H1 (cell line): ENCODE measurements around the gene SSR1. TPM values are rescaled to one million over a fixed set of nuclear protein-coding genes. Genes with fewer than 3 reads are reported as not detected.

Experiments used
- CTCF ChIA-PET: fragments of 300-600 bp; sonication (Branson Sonifier 250); formaldehyde crosslinking; loops from one replicate; lab custom pipeline; 2021; ENCODE audit not compliant: partially characterized antibody; lab: Charles Lee
- POLR2A ChIA-PET: fragments of 300-600 bp; sonication (Branson Sonifier 250); formaldehyde crosslinking; loops from one replicate; lab custom pipeline; 2021; ENCODE audit warnings: inconsistent platforms; ENCODE audit not compliant: partially characterized antibody; lab: Charles Lee
- DNase-seq, 2 experiments: peaks; one replicate each; pipeline versions ENCODE4 v3.0.0 to v3.0.0-alpha.2; 2010 to 2022; ENCODE audit warnings: low spot score in 2 of 2, low read depth in 1 of 2, mixed read lengths in 1 of 2
- FAIRE-seq: peaks from 2 replicates; lab custom pipeline; 2011; peaks lifted over from hg19 to GRCh38; lab: Jason Lieb, UNC
- H2AFZ ChIP-seq: 2 replicates; pipeline ENCODE4 v1.8.1; 2012; ENCODE audit warnings: low read length, inconsistent platforms
- H2AK5ac ChIP-seq: 2 replicates; pipeline ENCODE4 v1.6.1; 2013; ENCODE audit warnings: low read depth, low read length
- H2BK120ac ChIP-seq: replicated peaks from 2 replicates; pipeline ENCODE3; 2013; ENCODE audit warnings: low read depth, low read length, inconsistent platforms
- H2BK12ac ChIP-seq: 2 replicates; pipeline ENCODE4 v1.6.1; 2013; ENCODE audit warnings: low read depth, low read length
- H2BK15ac ChIP-seq: 2 replicates; pipeline ENCODE4 v1.6.1; 2013; ENCODE audit warnings: low read length
- H2BK20ac ChIP-seq: 2 replicates; pipeline ENCODE4 v1.6.1; 2013; ENCODE audit warnings: low read length
- H2BK5ac ChIP-seq: 2 replicates; pipeline ENCODE4 v1.6.1; 2013; ENCODE audit warnings: low read depth, low read length
- H3K14ac ChIP-seq: 2 replicates; pipeline ENCODE4 v1.6.1; 2013; ENCODE audit warnings: inconsistent platforms; ENCODE audit not compliant: insufficient read length
- H3K18ac ChIP-seq: 2 replicates; pipeline ENCODE4 v1.6.1; 2013; ENCODE audit warnings: low read length; ENCODE audit errors: extremely low read depth
- H3K23ac ChIP-seq: 2 replicates; pipeline ENCODE4 v1.6.1; 2013; ENCODE audit warnings: inconsistent platforms; ENCODE audit not compliant: insufficient read length
- H3K23me2 ChIP-seq: 2 replicates; pipeline ENCODE4 v1.6.1; 2013; ENCODE audit warnings: low read depth, low read length
- H3K27ac ChIP-seq: 2 replicates; pipeline ENCODE4 v1.6.1; 2011; ENCODE audit warnings: low read depth, low read length, inconsistent platforms
- H3K27me3 ChIP-seq, 4 experiments: replicated peaks in 1 of 4; 1 replicate in 1 of 4; 2 replicates in 3 of 4; pipeline versions ENCODE4 v1.6.1 to v1.8.1; 2011 to 2013; ENCODE audit warnings: low read length in 3 of 4, mild to moderate bottlenecking in 3 of 4, inconsistent platforms in 2 of 4, mixed read lengths in 2 of 4, moderate library complexity in 1 of 4; ENCODE audit not compliant: control insufficient read depth in 3 of 4, insufficient read depth in 3 of 4; ENCODE audit errors: extremely low read depth in 1 of 4
- H3K36me3 ChIP-seq, 4 experiments: 2 replicates each; pipeline versions ENCODE4 v1.6.1 to v1.8.1; 2011 to 2013; ENCODE audit warnings: mild to moderate bottlenecking in 4 of 4, low read length in 3 of 4, moderate library complexity in 2 of 4, control low read depth in 1 of 4, inconsistent platforms in 1 of 4; ENCODE audit not compliant: insufficient read depth in 4 of 4, control insufficient read depth in 2 of 4
- H3K4ac ChIP-seq: replicated peaks from 2 replicates; pipeline ENCODE3; 2013; ENCODE audit warnings: low read length, low read depth, mixed read lengths, inconsistent platforms; ENCODE audit not compliant: insufficient read length
- H3K4me1 ChIP-seq, 4 experiments: replicated peaks in 1 of 4; 1 replicate in 1 of 4; 2 replicates in 3 of 4; pipeline versions ENCODE4 v1.6.1 to v1.8.1; 2011 to 2013; ENCODE audit warnings: low read length in 3 of 4, inconsistent platforms in 2 of 4, mixed read lengths in 1 of 4; ENCODE audit not compliant: insufficient read depth in 4 of 4, control insufficient read depth in 3 of 4
- H3K4me2 ChIP-seq, 2 experiments: 2 replicates each; pipeline versions ENCODE4 v1.6.1 to v1.8.1; 2011 to 2013; ENCODE audit warnings: low read depth in 2 of 2, low read length in 2 of 2, control low read depth in 1 of 2, inconsistent platforms in 1 of 2, mild to moderate bottlenecking in 1 of 2; ENCODE audit not compliant: insufficient read depth in 1 of 2
- H3K4me3 ChIP-seq, 4 experiments: fragments of 200-600, 300-600 bp in 1 of 4; sonication (generic), shearing (Covaris generic), sonication (Bioruptor Twin) in 1 of 4; 2 replicates each; pipeline versions ENCODE4 v1.5.1 to v1.8.1; 2011 to 2016; ENCODE audit warnings: low read length in 4 of 4, low read depth in 3 of 4, control low read depth in 2 of 4, inconsistent platforms in 2 of 4, mild to moderate bottlenecking in 2 of 4, mixed read lengths in 1 of 4, moderate library complexity in 1 of 4; ENCODE audit not compliant: insufficient read depth in 2 of 4; ENCODE audit errors: extremely low read depth in 1 of 4
- H3K56ac ChIP-seq: replicated peaks from 2 replicates; pipeline ENCODE3; 2013; ENCODE audit warnings: low read depth, mild to moderate bottlenecking, mixed read lengths, low read length, inconsistent platforms; ENCODE audit not compliant: insufficient read length
- H3K79me1 ChIP-seq: 2 replicates; pipeline ENCODE4 v1.6.1; 2013; ENCODE audit warnings: low read depth, low read length, control low read depth
- H3K79me2 ChIP-seq, 2 experiments: 2 replicates each; pipeline versions ENCODE4 v1.6.1 to v1.8.1; 2012 to 2013; ENCODE audit warnings: low read length in 2 of 2, mild to moderate bottlenecking in 2 of 2, inconsistent platforms in 1 of 2; ENCODE audit not compliant: insufficient read depth in 2 of 2, control insufficient read depth in 1 of 2
- H3K9ac ChIP-seq, 4 experiments: replicated peaks in 1 of 4; 1 replicate in 1 of 4; 2 replicates in 3 of 4; pipeline versions ENCODE4 v1.6.1 to v1.8.1; 2011 to 2013; ENCODE audit warnings: low read depth in 3 of 4, low read length in 3 of 4, control low read depth in 2 of 4, mild to moderate bottlenecking in 2 of 4, moderate library complexity in 2 of 4, inconsistent platforms in 1 of 4; ENCODE audit errors: extremely low read depth in 1 of 4
- H3K9me3 ChIP-seq, 2 experiments: 2 replicates each; pipeline versions ENCODE4 v1.6.1 to v1.8.1; 2012 to 2013; ENCODE audit warnings: mild to moderate bottlenecking in 2 of 2, moderate library complexity in 2 of 2, control low read depth in 1 of 2, inconsistent platforms in 1 of 2, low read depth in 1 of 2, low read length in 1 of 2, mixed read lengths in 1 of 2; ENCODE audit not compliant: insufficient read depth in 2 of 2
- H4K20me1 ChIP-seq, 2 experiments: replicated peaks in 1 of 2; 2 replicates each; pipeline versions ENCODE3 to v1.8.1; 2011 to 2013; ENCODE audit warnings: inconsistent platforms in 2 of 2, low read length in 2 of 2, mild to moderate bottlenecking in 1 of 2; ENCODE audit not compliant: insufficient read depth in 2 of 2, control insufficient read depth in 1 of 2
- H4K5ac ChIP-seq: 2 replicates; pipeline ENCODE4 v1.6.1; 2013; ENCODE audit warnings: low read length, low read depth, mixed read lengths, inconsistent platforms; ENCODE audit not compliant: insufficient read length
- H4K8ac ChIP-seq: 2 replicates; pipeline ENCODE4 v1.8.0; 2013; ENCODE audit warnings: mild to moderate bottlenecking, moderate library complexity, low read length, inconsistent platforms; ENCODE audit not compliant: insufficient read depth; ENCODE audit errors: extremely low read depth
- H4K91ac ChIP-seq: replicated peaks from 2 replicates; pipeline ENCODE3; 2013; ENCODE audit warnings: low read length, mixed read lengths, inconsistent platforms; ENCODE audit not compliant: insufficient read length
- BCL11A ChIP-seq, 2 experiments: IDR thresholded peaks; one replicate each; pipeline ENCODE4 v1.6.1; 2011; ENCODE audit warnings: low read depth in 2 of 2, low read length in 2 of 2, mild to moderate bottlenecking in 2 of 2
- JUND ChIP-seq: IDR thresholded peaks from 2 replicates; pipeline ENCODE4 v1.6.1; 2011; ENCODE audit warnings: mild to moderate bottlenecking, improper control_type of control experiment, low read length
- NRF1 ChIP-seq: IDR thresholded peaks from 2 replicates; pipeline ENCODE4 v1.6.1; 2011; ENCODE audit warnings: mild to moderate bottlenecking, low read depth, low read length, improper control_type of control experiment
- PHF8 ChIP-seq: fragments of 200-600 bp; sonication (generic); conservative IDR thresholded peaks from 2 replicates; pipeline ENCODE4 v1.7.1; 2012; ENCODE audit warnings: low read depth, mild to moderate bottlenecking, inconsistent platforms, low read length, moderate library complexity
- RXRA ChIP-seq: IDR thresholded peaks from 2 replicates; pipeline ENCODE4 v1.6.1; 2011; ENCODE audit warnings: low read depth, mild to moderate bottlenecking, low read length, moderate library complexity; ENCODE audit not compliant: insufficient read depth
- SAP30 ChIP-seq: fragments of 300-600 bp; sonication (generic); IDR thresholded peaks from 2 replicates; pipeline ENCODE4 v1.7.1; 2012; ENCODE audit warnings: low read length, moderate library complexity, mild to moderate bottlenecking, inconsistent platforms; ENCODE audit not compliant: insufficient read depth, insufficient replicate concordance
- SIRT6 ChIP-seq: IDR thresholded peaks from one replicate; pipeline ENCODE4 v1.7.1; 2012; ENCODE audit warnings: low read length, inconsistent platforms
- TAF7 ChIP-seq: optimal IDR thresholded peaks from 2 replicates; pipeline ENCODE3; 2011; ENCODE audit warnings: low read depth, mild to moderate bottlenecking, inconsistent platforms, low read length, moderate library complexity, borderline replicate concordance
- TEAD4 ChIP-seq: IDR thresholded peaks from 2 replicates; pipeline ENCODE4 v1.6.1; 2012; ENCODE audit warnings: low read depth, low read length, inconsistent platforms, mixed read lengths
- USF2 ChIP-seq: IDR thresholded peaks from 2 replicates; pipeline ENCODE4 v1.6.1; 2011; ENCODE audit warnings: low read length, improper control_type of control experiment
- WGBS, 2 experiments: shearing (Covaris generic) in 1 of 2; methylation state at CpG; one replicate each; pipeline versions ENCODE4 v1.1.6 to v1.1.7; 2013 to 2015; ENCODE audit warnings: low lambda C conversion rate in 2 of 2, mixed read lengths in 2 of 2, inconsistent platforms in 1 of 2, low coverage in 1 of 2, missing lambda C conversion rate in 1 of 2; ENCODE audit not compliant: insufficient replicate concordance in 2 of 2, insufficient coverage in 1 of 2, insufficient read length in 1 of 2; ENCODE audit errors: extremely low coverage in 1 of 2, missing lambda C conversion rate in 1 of 2; 5-methylcytosine and 5-hydroxymethylcytosine counted together
- polyA plus RNA-seq, 7 experiments: library from polyadenylated mRNA; depleted of rRNA in 3 of 7; stranded (reverse) in 5 of 7; unstranded in 2 of 7; fragments of >200 nt in 5 of 7; fragments of 200-250 nt in 2 of 7; gene quantifications; 1 replicate in 5 of 7; 2 replicates in 1 of 7; 4 replicates in 1 of 7; pipeline versions ENCODE4 v1.2.1 to v1.2.3, GENCODE V29; 2011 to 2013; ENCODE audit warnings: missing spikeins in 2 of 7, mixed read lengths in 2 of 7
- total RNA-seq: library from RNA; stranded (reverse); fragmentation: NEBNext Ultra II Directional; extraction: Animal tissue kit (Norgen Biotek cat#: 25700); gene quantifications from 2 replicates; pipeline ENCODE4 v1.2.1, GENCODE V29; 2021

Gene SSR1
- total and polyA plus RNA-seq, 2 of the 8 experiments (the other 6 are each of a cell fraction or from before 2014, with no cell fraction given): 26.6 to 117 TPM

GRCh38 chr6:7343546-7344475, 30.8 kb upstream of the SSR1 start:
- no peaks in the 10 kb centered on the region for H3K79me1 ChIP-seq
- no peak overlapping the region for H4K91ac ChIP-seq
- no peak overlapping the region for H2BK15ac ChIP-seq
- H3K18ac ChIP-seq: no peak overlapping the region; the same call in 1 of the 2 replicates
- H3K9ac ChIP-seq: no peak overlapping the region
- no peak overlapping the region for H2BK20ac ChIP-seq
- no peak overlapping the region for H3K27ac ChIP-seq
- POLR2A ChIA-PET: no interaction called here
- DNase-seq (no peak), FAIRE-seq (no peak)
- no peak overlapping the region for H2AK5ac ChIP-seq
- CTCF ChIA-PET: interaction anchor here (0.7 to 2.7 kb wide), 4 partner anchors 8 to 47 kb away, joined by 3 to 8 read pairs (median 6); no protein-coding TSS in a partner anchor
- H2AFZ ChIP-seq: no peak overlapping the region
- peaks cover 3% of the 10 kb centered on the region in 2 experiments; a peak in 1 of 4 replicates for H3K9me3 ChIP-seq
- 95% methylated on average over 23 of the region's 29 CpGs; no CpG with 5 or more reads in 1 of the 2 experiments for WGBS, 2 experiments
- H2BK12ac ChIP-seq: no peak overlapping the region
- H2BK120ac ChIP-seq: no peak overlapping the region
- H3K4me1 ChIP-seq: 0 out of 7 replicates have a peak, but pooled peaks cover 0 to 2% (median 0%) of the 10 kb centered on the region in 4 experiments
- H3K23me2 ChIP-seq: no peaks in the 10 kb centered on the region
- H3K4me2 ChIP-seq: no peak overlapping the region
- H4K5ac ChIP-seq: no peak overlapping the region
- no peaks in the 10 kb centered on the region for H4K20me1 ChIP-seq
- no peak overlapping the region for H3K23ac ChIP-seq
- no peaks in the 10 kb centered on the region for H3K36me3 ChIP-seq
- no peak overlapping the region for H3K4me3 ChIP-seq
- no peak overlapping the region for H2BK5ac ChIP-seq
- no peak overlapping the region for H4K8ac ChIP-seq
- no peak overlapping the region for H3K56ac ChIP-seq
- H3K79me2 ChIP-seq: no peaks in the 10 kb centered on the region
- no peaks in the 10 kb centered on the region for H3K27me3 ChIP-seq
- H3K14ac ChIP-seq: no peak overlapping the region
- no peak overlapping the region for H3K4ac ChIP-seq
- no peak for TF ChIP-seq TEAD4
- no peak for TF ChIP-seq BCL11A (IDR thresholded peaks at IDR 0.05; ENCODE audit: low read depth in 2 of 2, low read length in 2 of 2)
- TF ChIP-seq TAF7: no peak
- no peak for TF ChIP-seq SAP30
- TF ChIP-seq SIRT6: no peak
- TF ChIP-seq PHF8: no peak
- no peak for TF ChIP-seq JUND
- TF ChIP-seq NRF1: no peak
- TF ChIP-seq USF2: no peak
- TF ChIP-seq RXRA: no peak
